Epithelial cell of proximal tubule (primary cell): ENCODE results near the gene ZNF880. TPM values are rescaled to one million over a fixed set of nuclear protein-coding genes. Genes with fewer than 3 reads are reported as not detected.
"Not testable (repeated sequence)": the region's sequence is repeated elsewhere in the genome, so short reads cannot be mapped to it uniquely, and the experiment has no call there.

Experiments
- DNase-seq: peaks from one replicate; pipeline ENCODE4 v3.0.0-alpha.2; 2011; ENCODE audit warnings: low read depth
- H3K4me3 ChIP-seq: 2 replicates; pipeline ENCODE4 v1.5.1; 2011; ENCODE audit warnings: low read depth, mild to moderate bottlenecking, low read length
- total RNA-seq: library from RNA; depleted of rRNA; stranded (reverse); fragments of >200 nt; gene quantifications from 2 replicates; pipeline ENCODE4 v1.2.3, GENCODE V29; 2015
- TF ChIP-seq, protein P1 (sequence below): conservative IDR thresholded peaks from 2 replicates; pipeline ENCODE4 v1.5.1; 2012; ENCODE audit warnings: low read depth, mild to moderate bottlenecking, low read length

Gene ZNF880
- 16.7 and 22.8 TPM in 2 replicates for total RNA-seq

DNA sequence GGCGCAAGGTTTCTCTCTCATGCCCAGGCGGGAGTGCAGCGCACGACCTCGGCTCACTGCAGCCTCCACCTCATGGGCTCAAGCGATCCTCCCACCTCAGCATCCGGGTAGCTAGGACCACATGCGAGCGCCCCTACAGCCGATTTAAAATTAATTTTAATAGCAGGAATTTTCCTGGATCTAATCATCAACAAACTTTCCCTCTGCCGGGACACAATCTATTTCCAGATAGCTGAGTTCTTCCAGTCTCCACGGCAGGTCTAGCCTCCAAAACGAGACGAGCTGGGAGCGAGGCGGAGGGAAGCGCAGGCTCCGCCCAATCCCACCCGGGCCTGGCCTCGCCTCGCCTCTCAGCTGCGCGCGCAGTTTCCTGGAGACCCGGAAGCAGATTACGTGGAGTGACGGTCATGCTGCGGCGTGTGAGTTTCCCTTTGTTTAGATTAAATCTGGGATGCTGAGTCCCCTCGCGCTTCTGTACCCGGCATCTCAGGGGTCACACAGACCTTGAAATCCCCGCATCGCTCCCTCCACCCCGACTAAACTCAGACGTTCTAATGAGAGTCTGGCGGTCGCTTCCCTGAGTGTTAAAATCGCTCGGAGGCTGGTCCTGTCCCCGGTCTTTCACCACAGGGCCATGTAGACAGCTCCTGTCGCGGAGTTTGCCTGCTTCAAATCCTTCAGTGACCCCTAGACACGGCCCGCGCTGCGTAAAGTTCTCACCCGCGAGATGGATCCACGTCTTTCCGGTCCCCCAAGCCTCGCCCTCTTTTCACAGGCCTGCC, at the start of gene ZNF880:
TSS of gene ZNF880 (plus strand) at position 365 of the 782 bp plus-strand sequence. CDS start at position 408, 43 bp downstream.
- TF ChIP-seq, protein P1, sequence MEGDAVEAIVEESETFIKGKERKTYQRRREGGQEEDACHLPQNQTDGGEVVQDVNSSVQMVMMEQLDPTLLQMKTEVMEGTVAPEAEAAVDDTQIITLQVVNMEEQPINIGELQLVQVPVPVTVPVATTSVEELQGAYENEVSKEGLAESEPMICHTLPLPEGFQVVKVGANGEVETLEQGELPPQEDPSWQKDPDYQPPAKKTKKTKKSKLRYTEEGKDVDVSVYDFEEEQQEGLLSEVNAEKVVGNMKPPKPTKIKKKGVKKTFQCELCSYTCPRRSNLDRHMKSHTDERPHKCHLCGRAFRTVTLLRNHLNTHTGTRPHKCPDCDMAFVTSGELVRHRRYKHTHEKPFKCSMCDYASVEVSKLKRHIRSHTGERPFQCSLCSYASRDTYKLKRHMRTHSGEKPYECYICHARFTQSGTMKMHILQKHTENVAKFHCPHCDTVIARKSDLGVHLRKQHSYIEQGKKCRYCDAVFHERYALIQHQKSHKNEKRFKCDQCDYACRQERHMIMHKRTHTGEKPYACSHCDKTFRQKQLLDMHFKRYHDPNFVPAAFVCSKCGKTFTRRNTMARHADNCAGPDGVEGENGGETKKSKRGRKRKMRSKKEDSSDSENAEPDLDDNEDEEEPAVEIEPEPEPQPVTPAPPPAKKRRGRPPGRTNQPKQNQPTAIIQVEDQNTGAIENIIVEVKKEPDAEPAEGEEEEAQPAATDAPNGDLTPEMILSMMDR = no peak
- DNase-seq = peak; percentile 16
- peak within 1 kb of the TSS; percentile 76 for H3K4me3 ChIP-seq

DNA sequence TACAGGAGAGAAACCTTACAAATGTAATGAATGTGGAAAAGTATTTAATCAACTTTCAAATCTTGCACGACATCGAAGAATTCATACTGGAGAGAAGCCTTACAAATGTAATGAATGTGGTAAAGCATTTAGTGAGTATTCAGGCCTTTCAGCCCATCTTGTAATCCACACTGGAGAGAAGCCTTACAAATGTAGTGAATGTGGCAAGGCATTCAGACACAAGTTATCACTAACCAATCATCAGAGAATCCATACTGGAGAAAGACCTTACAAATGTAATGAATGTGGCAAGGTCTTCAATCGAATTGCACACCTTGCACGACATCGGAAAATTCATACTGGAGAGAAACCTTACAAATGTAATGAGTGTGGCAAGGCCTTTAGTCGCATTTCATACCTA, 47.3 kb upstream of the ZNF880 start:
- TF ChIP-seq, protein P1 = no peak
- DNase-seq = no peak
- no peak overlapping the region for H3K4me3 ChIP-seq

DNA sequence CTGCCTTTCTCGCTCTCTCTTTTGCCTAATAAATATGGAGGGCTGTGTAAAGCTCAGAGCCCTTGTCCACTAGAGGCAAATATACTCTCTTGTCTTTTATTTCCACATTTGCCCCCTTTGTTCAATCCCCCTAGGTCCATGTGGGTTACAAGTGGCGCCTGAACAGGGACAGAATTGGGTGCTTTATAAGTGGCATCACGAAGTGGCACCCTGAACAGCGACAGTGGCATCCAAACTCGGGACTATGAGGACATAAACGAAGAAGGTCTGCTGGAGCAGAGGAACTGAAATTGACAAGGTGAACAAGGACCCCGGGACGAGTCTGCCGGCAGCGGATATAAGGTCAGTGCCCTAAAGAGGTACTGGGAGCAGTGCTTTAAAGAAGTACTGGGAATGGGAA, 38.0 kb upstream of the ZNF880 start:
- no peak for DNase-seq
- TF ChIP-seq, protein P1 = no peak
- no peak overlapping the region for H3K4me3 ChIP-seq

- no peak for DNase-seq
- TF ChIP-seq, protein P1 = no peak
- peak overlapping the region; percentile 72 for H3K4me3 ChIP-seq
Observed at GRCh38 chr19:52335768-52336116, 34.0 kb upstream of the ZNF880 start.

DNA sequence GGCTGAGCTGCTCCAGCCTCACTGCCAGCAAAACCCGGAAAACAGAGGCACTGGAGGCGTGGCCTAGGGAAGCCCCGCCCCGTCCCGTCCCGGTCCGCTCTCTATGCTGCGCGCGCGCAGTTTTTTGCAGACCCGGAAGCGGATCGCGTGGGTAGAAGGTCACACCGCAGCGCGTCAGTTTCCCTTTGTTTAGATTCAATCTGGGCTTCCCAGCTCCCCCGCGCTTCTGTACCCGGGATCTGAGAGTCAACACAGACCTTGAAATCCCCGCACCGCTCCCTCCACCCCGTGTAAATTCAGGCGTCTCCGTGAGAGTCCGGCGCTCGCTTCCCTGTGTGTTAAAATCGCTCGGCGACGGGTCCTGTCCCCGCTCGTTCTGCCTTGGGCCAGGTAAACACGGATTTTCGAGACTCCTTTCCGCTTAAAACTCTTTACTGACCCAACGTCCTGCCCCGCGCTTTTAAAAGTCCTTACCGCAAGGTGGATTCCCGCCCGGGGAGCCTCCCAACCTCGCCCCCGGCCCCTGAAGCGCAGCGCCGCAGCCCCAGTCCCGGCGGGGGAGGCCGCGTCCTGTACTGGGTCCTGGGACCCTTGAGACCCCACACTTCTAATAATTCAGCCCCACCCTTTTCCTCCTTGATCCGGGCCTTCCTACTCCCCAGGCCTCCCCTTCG, 33.5 kb upstream of the ZNF880 start, which contains the start of gene ZNF610:
TSS of gene ZNF610 (plus strand) at position 127 of the 674 bp plus-strand sequence. CDS start 12,930 bp downstream, outside the sequence.
- H3K4me3 ChIP-seq = peak within 1 kb of the TSS; percentile 72
- TF ChIP-seq, protein P1 = no peak
- DNase-seq = peak; percentile 15

DNA sequence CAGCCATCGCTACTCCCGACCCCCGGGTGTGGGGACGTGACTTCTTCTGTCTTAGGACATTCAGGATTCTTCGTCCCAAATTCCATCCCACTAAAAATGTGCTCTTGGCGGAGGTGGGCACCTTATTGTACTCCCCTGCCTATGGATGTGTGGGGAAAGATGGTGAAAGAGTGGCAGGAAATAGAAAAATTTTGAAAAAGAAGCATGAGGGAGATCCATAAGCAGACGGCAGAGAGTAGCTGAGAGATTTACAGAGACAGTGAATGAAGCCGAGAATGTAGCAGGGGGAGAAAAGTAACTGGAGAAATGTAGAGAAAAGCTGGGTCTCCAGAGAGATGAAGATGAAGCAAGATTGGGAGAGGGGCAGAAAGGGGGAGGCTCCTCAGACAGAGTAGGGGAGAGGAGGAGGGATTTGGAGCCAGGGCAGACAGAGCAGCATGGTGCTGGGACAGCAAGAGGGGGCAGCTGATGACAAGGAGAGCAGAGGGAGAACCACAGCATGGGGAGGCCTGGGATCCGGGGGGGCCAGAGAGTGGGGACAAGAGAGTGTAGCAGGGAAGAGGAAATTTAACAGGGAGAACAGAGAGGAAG, 32.8 kb upstream of the ZNF880 start:
- H3K4me3 ChIP-seq = peak overlapping the region; percentile 72
- TF ChIP-seq, protein P1 = no peak
- no peak for DNase-seq

DNA sequence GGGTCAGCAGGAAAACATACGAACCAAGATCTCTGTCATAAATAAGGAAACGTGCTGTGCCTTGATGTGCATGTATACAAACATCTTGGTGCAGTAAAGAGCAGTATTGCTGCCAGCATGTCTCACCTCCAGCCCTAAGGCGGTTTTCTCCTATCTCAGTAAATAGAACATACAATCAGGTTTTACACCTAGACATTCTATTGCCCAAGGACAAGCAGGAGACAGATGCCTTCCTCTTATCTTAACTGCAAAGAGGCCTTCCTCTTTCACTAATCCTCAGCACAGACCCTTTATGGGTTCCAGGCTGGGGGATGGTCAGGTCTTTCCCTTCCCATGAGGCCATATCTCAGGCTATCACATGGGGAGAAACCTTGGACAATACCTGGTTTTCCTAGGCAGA, 30.7 kb upstream of the ZNF880 start:
- DNase-seq, H3K4me3 ChIP-seq: not testable (repeated sequence)
